Activated CD4-positive, alpha-beta T cell treated with anti-CD3 and anti-CD28 coated beads, Interleukin-2, amount 50 U/mL, for 24 hours (primary cell): Measurements from ENCODE around the gene GALR3.
"Not testable (repeated sequence)": the region's sequence is repeated elsewhere in the genome, so short reads cannot be mapped to it uniquely, and the experiment has no call there.

Experiments used
- DNase-seq, 2 donors: peaks; one replicate each; pipeline ENCODE4 v3.0.0-alpha.2; 2020; ENCODE audit warnings: low read depth in 1 of 2, low spot score in 1 of 2

Gene GALR3, protein sequence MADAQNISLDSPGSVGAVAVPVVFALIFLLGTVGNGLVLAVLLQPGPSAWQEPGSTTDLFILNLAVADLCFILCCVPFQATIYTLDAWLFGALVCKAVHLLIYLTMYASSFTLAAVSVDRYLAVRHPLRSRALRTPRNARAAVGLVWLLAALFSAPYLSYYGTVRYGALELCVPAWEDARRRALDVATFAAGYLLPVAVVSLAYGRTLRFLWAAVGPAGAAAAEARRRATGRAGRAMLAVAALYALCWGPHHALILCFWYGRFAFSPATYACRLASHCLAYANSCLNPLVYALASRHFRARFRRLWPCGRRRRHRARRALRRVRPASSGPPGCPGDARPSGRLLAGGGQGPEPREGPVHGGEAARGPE

DNA sequence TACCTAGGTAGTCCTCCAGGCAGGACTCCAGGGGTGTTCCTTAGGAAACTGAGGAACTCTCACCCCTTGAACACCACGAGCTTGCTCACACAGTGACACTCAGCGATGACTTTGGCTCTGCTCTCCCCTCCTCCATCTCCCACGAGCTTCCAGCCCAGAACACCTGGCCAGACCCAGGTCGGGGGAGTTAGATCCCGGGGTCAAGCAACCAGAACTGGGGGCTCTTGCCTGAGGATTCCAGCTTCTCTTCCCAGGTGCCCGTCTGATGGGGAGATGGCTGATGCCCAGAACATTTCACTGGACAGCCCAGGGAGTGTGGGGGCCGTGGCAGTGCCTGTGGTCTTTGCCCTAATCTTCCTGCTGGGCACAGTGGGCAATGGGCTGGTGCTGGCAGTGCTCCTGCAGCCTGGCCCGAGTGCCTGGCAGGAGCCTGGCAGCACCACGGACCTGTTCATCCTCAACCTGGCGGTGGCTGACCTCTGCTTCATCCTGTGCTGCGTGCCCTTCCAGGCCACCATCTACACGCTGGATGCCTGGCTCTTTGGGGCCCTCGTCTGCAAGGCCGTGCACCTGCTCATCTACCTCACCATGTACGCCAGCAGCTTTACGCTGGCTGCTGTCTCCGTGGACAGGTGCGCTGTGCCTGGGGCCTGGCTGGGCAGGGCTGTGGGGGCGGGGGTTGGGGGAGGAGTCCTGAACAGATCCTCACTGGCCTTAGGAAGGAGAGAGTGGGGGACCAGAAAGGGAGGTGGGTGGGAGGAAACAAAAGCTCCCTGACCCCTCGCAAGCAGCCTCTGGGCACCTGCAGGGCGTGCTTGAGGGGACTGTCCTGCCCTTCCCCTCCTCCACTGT lies at the start of gene GALR3:
GALR3 (plus strand) TSS at position 249 of the 852 bp plus-strand sequence; CDS start at position 274, 25 bp downstream.
- no peak for DNase-seq

DNA sequence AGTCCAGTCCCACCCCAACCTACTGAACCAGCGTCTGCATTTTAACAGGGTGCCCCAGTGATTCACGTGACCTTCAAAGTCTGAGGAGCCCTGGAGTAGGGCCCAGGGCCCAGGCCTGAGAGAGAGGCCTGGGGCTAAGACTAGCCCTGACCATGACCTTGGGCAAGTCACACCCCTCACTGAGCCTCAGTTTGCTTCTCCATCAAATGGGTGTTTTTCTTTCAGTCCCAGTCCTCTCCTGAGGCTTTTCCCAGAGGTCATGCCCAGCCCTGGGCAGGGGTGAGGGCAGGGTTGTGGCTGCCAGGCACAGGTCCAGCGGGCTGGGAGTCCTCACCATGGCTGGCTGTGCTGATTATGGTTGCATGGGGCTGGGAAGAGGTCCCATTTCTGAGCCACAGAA lies 48.5 kb upstream of the GALR3 start:
- DNase-seq: no peak

DNA sequence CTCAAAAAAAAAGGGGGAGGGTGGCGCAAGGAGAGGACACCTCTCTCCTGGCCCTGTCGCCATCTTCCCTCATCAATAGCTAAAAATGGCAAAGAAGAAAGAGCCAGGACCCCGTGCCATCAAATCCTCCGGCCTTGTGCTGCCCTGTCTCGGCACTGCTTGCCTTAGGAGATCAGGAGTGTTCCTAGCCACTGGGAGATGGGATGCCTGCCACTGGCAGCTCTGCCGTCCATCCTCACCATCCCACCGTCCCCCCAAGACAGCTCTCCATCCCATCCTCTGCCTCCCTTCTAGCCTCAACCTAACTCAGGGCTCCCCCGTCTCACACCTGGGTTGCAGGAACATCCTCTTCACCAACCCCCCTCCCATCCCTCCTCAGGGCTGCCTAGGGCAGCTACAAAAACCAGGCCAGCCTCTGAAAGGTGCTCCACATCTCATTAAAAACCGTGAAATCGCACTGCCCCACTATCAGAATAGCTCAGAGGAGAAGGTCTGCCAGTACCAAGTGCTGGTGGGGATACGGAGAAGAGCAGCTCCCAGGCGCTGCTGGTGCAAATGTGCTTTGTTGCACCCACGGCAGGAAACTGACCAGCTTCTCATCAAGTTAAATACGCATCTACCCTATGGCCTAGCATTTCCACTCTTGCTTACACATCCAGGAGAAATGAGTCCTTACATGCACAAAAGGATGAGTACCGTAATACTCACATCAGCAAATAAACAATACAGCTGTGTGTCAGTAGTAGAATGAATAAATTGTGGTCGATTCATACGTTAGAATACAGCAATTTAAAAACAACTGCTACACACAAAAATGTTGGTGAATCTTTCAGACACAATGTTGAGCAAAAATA lies 47.2 kb upstream of the GALR3 start:
- DNase-seq: no peak

DNA sequence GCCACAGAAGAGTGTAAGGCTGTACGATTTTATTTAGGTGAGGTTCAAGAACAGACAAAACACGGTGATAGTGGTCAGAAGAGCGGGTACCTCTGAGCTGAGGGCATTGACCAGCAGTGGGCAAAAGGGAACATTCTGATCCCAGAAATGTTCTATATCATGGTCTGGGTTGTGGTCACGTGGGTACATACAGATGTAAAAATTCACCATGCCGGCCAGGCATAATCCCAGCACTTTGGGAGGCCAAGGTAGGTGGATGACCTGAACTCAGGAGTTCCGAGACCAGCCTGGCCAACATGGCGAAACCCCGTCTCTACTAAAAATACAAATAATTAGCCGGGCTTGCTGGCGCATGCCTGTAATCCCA lies 46.6 kb upstream of the GALR3 start:
- no peak for DNase-seq

DNA sequence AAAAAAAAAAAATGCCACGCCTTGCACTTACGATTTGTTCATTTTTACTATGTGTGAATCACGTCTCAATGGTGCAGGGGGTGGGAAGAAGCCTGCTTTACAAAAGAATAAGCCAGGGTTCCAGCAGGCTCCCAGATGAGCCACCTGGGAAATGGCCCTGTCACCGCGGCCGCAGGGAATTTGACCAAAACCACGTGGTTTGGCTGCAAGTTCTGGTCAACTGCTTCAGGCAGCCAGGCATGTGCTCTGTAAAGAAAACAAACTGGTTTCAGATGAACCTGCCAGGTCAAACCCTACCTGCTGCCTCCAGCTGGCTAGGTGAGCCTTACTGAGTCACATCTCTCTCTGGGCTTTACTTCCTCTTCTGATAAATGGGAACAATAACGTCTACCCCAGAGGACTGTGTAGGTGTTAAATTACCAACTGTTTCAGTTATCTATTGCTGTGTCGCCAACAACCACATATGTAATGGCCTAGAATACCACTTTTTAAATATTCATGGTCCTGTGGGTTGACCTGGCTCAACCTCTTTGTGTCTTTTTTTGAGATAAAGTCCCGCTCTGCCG lies 46.0 kb upstream of the GALR3 start:
- DNase-seq: no peak

DNA sequence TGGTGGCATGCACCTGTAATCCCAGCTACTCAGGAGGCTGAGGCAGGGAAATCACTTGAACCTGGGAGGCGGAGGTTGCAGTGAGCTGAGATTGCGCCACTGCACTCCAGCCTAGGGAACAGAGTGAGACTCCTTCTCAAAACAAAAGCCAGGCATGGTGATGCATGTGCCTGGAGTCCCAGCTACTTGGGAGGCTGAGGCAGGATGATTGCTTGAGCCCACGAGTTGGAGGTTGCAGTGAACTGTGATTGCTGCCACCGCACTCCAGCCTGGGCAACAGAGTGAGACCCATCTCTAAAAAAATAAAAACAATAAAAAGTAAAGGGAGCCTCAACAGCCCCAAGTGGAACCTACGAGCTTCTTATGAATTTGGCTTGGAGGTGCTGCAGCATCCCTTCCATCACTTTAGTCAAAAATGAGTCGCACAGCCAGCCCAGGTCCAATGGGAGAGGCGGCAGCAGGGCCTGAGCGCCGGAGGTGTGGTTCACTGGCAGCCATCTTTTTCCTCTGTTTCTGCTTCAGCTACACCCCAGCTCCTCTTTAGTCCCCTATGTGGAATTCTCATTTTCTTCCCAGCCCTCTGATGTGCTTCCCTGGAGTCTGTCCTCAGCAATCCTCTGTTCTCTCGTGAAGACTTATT lies 44.7 kb upstream of the GALR3 start:
- no peak for DNase-seq

DNA sequence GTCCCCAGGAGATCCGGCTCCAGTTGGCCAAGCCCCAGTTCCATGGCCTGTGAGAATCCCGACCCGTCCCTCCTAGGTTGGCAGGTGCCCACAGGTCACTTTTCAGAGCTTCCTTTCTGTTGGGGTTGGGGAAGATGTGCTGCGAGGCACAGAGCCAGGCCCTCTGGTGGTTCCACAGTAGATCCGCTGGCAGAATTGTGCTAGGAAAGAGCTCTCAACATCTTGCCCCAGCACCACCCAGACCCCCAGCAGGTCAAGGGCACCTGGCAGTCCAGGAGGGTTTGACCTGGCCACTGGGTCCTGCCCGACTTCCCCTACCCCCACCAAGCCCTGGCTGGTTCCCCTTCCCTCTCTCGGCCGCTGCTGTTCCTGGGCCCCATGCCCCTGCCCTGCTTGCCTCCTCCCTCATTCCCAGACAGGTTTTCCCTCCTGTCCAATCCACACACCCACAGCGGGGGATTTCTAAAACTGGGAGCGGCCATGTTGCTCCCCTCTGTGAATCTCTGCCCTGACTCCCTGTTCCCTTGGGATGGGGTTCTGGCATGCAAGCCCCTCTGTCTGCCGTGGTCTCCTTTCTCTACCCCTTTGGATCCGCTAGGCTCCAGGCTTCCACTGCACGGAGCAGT lies 41.6 kb upstream of the GALR3 start:
- no peak for DNase-seq

DNA sequence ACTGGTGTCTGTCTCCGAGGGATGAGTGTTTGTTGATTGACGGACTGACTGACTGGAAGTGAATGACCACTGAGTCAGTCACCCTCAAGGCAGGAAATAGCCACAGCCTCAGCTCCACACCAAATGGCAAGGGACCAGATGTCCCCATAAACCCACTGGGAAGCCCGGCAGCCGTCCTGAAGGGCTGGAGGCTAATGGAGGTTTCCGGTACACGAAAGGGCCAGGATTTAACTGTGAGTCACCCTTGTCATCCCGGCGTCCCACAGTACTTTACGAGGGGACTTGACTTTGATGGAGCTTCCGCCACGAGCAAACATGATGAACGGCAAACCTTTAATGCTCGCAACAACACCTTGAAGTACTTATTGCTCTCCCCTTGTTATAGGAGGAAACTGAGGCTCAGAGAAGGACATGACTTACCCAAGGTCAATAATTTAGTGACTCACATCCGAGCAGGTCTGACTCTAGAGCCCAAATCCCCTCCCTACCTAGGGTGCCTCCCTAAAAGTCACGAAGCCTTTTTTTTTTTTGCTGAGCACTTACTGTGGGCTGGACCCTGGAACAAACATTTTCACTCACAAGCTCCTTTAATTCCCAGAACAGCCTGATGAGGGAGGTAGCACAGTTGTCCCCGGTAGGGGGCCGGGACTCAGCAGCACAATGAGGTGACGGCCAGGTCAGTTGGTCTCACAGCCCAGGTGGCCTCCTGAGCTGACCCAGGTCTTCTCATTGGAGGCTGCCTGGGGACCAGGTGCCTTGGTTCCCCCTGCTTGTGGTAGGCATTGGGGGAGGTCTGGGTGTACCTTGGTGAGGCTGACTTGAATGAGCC lies 40.6 kb upstream of the GALR3 start:
- DNase-seq: no peak

DNA sequence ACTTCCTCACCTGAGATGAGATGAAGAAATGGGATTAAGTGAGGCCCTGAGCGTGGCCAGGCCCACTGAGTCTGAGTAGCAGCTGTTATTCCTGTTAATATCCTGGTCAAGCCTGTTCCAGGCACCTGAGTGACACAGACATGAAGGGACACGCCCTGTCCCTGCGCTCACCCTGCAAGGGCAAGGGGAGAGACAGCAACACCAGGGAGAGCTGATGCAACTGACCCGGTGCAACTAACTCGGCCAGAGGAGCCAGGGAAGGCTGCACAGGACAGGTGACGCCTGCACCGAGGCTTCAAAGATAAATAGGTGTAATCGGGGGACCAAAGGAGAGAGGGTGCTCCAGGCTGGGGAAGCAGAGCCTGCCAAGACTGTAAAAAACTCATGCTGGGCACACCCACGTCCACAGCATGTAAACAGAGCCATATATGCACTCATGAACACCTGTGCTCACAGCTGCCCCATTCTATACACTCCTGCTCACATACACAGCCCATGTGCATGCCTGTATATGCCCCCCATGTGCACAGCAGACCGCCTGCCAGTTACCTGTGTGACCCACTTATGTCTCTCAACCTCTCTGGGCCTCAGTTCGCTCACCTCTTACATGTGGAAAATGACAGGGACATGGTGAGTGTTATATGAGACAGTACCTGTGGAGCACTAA lies 38.2 kb upstream of the GALR3 start:
- no peak for DNase-seq

DNA sequence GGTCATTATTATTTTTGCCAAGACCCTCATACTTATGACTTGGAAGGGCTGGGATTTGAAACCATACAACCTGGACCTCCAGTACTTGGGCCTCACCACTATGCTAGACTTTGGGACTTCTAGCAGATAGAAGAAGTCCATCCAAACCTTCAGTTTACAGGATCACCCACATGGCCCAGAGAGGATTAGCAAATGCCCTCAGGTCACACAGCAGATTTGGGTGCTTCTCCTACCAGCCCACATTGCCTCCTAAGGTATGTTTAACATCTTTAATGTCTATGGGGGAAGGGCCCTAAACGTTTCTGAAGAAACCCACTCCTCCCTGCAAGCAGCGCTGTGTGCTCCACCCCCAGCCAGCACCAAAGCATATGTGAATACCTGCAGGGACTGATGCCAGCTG lies 32.9 kb upstream of the GALR3 start:
- no peak for DNase-seq

DNA sequence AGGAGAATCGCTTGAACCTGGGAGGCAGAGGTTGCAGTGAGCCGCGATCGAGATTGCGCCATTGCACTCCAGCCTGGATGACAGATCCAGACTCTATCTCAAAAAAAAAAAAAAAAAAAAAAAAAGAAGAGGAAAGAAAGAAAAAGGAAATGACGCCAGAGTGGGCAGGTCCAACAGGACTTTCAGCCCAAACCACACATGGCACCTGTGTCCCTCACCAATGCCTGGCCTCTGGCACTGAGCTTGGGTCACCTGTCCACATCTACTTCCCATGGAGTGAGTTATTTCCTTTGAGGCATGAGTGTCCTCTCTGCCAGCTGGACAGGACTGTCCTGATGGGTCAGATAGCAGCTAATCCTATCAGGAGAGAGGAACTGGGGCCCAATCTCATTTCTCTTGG lies 30.7 kb upstream of the GALR3 start:
- DNase-seq: no peak

DNA sequence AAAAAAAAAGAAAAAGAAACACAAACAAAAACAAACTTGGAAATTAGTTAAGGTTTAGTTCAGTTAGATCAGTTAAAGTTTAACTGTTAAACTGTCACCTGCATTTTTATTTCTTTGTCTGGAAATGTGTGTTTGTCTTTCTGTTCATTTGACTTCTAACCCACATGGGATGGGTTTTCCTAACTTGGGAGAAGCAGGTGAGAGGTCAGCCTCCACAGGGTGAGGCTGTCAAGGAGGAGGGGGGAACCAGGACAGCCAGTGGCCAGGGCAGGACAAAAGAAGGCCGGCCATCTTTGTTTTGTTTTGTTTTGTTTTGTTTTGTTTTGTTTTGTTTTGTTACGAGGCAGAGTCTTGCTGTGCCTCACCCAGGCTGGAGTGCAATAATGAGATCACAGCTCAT lies 28.8 kb upstream of the GALR3 start:
- no peak for DNase-seq

DNA sequence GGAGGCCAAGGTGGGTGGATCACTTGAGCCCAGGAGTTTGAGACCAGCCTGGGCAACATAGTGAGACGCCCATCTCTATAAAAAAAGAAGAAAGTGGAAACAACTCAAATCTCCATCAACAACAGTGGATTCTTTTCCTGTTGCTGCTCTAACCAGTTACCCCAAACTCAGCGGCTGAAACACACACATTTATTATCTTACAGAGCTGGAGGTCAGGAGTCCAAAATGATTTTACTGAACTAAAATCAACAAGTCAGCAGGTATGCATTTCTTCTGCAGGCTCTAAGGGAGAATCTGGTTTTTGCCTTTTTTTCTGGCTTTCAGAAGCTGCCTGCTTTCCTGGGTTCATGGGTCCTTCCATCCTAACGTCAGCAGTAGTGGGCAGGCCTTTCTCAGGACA lies 27.1 kb upstream of the GALR3 start:
- no peak for DNase-seq

DNA sequence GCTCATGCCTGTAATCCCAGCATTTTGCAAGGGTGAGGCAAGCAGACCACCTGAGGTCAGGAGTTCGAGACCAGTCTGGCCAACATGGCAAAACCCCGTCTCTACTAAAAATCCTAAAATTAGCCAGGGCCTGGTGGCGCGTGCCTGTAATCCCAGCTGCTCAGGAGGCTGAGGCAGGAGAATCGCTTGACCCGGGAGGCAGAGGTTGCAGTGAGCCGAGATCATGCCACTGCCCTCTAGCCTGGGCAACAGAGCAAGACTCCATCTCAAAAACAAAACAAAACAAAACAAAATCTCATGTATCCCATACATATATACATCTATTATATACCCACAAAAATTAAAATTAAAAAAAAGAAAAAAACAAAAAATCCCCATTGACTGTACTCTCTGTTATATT lies 25.9 kb upstream of the GALR3 start:
- DNase-seq: not testable (repeated sequence)

DNA sequence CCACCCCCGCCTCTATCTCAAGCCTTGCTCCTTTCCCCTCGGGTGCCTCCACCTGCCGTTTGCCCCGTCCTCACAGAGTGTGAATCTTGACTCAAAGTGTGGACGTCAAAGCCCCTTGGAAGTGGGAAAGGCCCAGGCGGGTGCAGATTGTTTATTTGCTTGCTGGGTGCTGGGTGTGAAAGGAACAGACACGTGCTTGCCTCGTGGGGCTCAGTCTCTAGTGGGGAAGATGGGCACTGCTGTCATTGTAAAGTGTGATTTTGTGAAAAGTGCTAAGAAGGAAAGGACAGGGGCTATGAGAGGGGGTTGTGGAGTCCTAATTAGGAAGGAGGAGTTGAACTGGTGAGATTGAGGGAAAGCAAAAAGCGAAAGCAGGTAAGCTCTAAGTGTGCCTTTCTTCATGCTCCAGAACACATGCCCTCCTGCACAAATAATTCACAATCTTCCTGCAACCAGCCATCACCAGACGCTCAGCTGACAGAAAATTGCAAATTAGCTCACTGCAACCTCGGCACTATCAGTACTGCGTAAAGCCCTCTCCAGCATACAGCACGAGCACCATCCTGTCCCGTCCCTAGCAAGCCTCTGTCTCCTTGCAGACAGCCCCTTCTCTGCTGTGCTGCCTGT lies 25.2 kb upstream of the GALR3 start:
- DNase-seq: no peak

DNA sequence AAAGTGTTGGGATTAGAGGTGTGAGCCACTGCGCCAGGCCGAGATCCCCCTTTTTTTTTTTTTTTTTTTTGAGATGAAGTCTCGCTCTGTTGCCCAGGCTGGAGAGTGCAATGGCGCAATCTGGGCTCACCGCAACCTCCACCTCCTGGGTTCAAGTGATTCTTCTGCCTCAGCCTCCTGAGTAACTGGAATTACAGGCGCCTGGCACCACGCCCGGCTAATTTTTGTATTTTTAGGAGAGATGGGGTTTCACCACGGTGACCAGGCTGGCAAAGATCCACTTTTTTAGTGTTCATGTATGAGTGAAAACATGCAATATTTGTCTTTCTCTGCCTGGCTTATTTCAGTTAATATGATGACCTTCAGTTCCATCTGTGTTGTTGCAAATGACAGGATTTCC lies 23.2 kb upstream of the GALR3 start:
- DNase-seq: not testable (repeated sequence)

DNA sequence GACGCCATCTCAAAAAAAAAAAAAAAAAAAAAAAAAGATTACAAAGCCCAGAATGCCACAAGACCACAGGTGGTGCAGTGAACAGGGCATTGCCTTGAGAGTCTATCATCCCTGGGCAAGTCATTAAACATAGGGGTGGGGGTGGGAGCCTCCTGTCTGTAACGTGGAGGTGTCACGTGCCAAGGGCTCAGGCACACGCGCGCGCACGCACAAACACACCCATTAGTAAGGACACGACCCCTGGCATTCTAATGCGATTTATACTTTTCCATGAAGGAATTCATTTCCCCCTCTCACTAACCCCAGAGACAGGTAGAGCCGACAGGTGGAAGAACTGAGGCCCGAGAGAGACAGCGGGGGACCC lies 21.3 kb upstream of the GALR3 start:
- DNase-seq: no peak
